Coronary artery (tissue), 2 donors: ENCODE measurements around the gene INS.

Experiments used
- DNase-seq: peaks from one replicate; pipeline ENCODE4 v3.0.0-alpha.2; 2017; ENCODE audit warnings: low spot score
- H3K27ac ChIP-seq, 2 donors: fragments of 200-600 bp; sonication (generic); one replicate each; pipeline ENCODE4 v1.5.1; 2016 to 2019
- H3K4me3 ChIP-seq: fragments of 200-600 bp; sonication (generic); 2 replicates; pipeline ENCODE4 v1.5.1; 2016; ENCODE audit warnings: mild to moderate bottlenecking, moderate library complexity
- TF ChIP-seq, protein P1 (sequence below): fragments of 200-600 bp; sonication (generic); IDR thresholded peaks from one replicate; pipeline ENCODE4 v1.5.1; 2019; ENCODE audit warnings: antibody characterized with exemption

INS gene

DNA sequence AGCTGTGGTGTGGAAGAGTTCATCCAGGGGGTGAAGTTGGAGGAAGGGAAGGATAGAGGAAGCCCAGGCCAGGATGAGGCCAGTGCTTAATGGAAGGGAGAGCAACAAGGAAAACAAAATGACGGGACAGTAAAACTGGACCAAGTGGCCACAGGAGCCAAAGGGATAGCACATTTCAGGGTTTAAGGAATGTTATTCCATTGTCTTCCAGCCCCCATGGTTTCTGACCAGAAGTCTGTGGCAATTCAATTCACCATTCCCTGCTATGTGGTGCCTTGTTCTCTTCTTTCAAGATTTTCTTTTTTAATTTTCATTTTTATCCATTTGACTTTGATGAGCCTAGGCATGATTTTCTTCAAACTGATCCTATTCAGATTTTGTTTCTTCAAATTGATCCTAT, 44.3 kb downstream of the INS start:
- Histone ChIP-seq H3K4me3 (no peak overlapping the region), H3K27ac (no peak overlapping the region)
- TF ChIP-seq, protein P1, sequence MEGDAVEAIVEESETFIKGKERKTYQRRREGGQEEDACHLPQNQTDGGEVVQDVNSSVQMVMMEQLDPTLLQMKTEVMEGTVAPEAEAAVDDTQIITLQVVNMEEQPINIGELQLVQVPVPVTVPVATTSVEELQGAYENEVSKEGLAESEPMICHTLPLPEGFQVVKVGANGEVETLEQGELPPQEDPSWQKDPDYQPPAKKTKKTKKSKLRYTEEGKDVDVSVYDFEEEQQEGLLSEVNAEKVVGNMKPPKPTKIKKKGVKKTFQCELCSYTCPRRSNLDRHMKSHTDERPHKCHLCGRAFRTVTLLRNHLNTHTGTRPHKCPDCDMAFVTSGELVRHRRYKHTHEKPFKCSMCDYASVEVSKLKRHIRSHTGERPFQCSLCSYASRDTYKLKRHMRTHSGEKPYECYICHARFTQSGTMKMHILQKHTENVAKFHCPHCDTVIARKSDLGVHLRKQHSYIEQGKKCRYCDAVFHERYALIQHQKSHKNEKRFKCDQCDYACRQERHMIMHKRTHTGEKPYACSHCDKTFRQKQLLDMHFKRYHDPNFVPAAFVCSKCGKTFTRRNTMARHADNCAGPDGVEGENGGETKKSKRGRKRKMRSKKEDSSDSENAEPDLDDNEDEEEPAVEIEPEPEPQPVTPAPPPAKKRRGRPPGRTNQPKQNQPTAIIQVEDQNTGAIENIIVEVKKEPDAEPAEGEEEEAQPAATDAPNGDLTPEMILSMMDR: no peak
- no peak for DNase-seq

DNA sequence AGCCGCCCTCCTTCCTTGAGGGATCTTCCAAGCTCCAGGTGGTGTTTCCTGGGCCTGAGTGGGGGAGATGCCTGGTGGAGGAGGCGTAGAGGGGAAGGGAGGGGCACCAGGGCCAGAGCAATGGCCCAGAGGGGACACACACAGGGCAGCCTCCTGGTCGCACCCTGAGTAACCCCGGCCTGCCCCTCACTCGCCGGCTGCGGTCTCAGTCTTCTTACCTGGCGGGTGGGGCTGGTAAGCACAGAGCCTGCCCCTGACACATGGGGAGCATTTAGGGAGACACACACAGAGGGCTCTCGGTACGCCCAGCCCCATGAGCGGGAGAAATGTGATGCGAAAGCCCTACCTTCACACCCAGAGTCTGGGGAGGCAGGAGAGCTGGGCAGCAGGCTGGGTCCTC, 45.7 kb downstream of the INS start:
- no peak overlapping the region for H3K27ac ChIP-seq
- DNase-seq: no peak
- TF ChIP-seq, protein P1: no peak
- no peak overlapping the region for H3K4me3 ChIP-seq

DNA sequence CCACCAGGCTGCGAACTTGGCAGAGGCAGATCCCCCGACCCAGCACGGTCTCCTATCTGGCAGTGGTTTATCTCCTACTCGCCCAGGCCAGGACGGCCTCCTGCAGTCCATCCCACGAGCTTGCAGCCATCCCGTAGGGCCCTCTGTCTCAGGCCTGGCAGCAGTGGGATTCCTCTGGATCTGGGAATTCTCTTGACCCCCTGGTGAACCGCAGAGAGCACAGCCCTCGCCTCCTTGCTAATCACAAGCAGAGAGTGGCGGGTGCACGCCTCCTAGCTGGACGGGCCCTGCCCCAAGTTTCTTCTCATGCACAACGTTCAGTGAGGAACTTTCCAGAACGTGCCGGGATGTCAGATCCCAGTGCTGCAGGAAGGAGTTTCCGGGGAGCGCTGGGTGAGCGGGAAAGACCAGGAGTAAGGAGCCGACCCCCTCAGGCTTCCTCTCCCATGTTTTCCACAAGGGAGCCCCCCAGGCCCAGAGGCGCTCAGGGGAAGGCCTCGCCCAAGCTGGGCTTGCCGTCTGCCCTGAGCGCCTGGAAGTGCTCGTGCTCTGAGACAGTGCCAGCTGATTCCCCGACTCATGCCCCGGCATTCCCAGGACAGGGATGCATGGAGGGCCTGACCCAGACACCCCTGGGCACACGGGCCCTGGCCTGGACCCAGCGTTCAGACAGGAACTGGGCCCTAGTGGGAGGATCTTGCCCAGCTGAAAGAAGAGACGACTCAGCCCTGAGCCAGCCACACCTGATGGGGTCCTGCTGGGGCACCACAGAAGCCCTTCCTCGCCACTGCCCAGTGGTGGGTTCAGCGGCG, 46.4 kb downstream of the INS start:
- no peak overlapping the region for H3K4me3 ChIP-seq
- no peak for DNase-seq
- H3K27ac ChIP-seq: no peak overlapping the region
- TF ChIP-seq, protein P1: no peak

DNA sequence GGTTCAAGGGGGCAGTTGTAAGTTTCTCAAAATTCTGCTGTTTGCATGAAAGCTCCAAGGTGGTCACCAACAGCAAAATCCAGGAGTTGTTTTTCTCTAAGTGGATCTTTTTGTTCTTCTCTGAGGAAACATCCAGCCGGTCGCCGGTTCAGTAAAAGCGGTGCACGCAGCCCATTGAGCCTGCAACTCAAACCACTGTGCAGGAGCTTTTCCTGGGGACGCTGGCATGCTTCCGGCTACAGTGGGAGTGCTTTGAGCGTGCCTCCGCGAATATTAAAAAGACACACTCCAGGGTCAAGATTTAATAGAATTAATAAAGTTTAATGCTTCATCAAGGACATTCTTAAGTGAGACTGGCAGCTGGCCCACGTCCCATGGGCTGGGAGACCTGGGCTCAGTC, 47.2 kb downstream of the INS start:
- no peak for DNase-seq
- TF ChIP-seq, protein P1: no peak
- H3K4me3 ChIP-seq: no peak overlapping the region
- no peak overlapping the region for H3K27ac ChIP-seq

DNA sequence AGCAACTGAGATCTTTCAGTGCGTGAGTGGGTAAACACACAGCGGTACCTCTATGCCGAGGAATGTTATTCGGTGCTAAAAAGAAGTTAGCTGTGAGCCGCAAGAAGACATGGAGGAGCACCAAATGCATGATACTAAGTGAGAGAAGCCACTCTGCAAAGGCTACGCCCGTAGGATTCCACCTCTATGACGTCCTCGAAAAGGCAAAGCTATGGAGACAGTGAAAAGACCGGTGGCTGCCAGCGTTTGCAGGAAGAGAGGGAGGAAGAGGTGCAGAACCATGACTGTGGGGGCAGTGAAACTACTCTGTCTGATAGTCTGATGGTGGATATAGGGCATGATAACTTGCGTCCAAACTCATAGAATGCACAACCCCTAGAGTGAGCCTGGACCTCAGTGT, 50.5 kb downstream of the INS start:
- DNase-seq: no peak
- Histone ChIP-seq H3K4me3 (no peak overlapping the region), H3K27ac (no peak overlapping the region)
- TF ChIP-seq, protein P1: no peak
